ENCODE results near the gene NTF3.

DNA sequence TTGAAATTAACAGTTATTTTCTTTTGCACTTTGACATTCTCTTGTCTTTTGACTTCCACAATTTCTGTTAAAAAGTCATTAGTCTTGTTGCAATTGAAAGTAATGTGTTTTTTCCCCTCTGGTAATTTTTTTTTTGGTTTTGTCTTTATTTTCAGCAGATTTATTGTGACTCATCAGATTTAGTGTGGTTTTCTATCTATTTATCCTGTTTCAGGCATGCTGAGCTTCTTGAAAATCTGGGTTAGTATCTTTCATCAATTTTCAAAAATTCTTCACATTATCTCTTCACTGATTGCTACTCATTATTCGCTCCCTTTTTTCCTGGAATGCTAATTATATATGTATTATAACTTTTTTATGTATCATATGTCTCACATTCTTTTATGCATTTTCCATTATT lies 15.3 kb upstream of the NTF3 start:
- no peak for TF ChIP-seq CTCF (IDR thresholded peaks at IDR 0.05)
- no peak for TF ChIP-seq POLR2A (IDR thresholded peaks at IDR 0.05)
